Gastroesophageal sphincter (tissue), 4 donors: ENCODE measurements around the gene WDR27. TPM values are rescaled to one million over a fixed set of nuclear protein-coding genes. Genes with fewer than 3 reads are reported as not detected.

ENCODE experiments used
- ATAC-seq: fragments of 150-250 bp; one replicate; pipeline ENCODE4 v1.9.1; 2016; ENCODE audit warnings: mild to moderate bottlenecking, moderate library complexity
- H3K27ac ChIP-seq, 4 donors: fragments of 200-600 bp; sonication (generic) in 3 of 4; 1 replicate in 3 of 4; 2 replicates in 1 of 4; pipeline ENCODE4 v1.5.1; 2016 to 2019
- H3K27me3 ChIP-seq: fragments of 200-600 bp; sonication (generic); one replicate; pipeline ENCODE4 v1.5.1; 2019
- H3K36me3 ChIP-seq, 2 donors: fragments of 200-600 bp; sonication (generic); one replicate each; pipeline ENCODE4 v1.5.1; 2019; ENCODE audit warnings: control low read depth in 1 of 2
- H3K4me1 ChIP-seq, 3 donors: fragments of 200-600 bp; sonication (generic); 1 replicate in 2 of 3; 2 replicates in 1 of 3; pipeline ENCODE4 v1.5.1; 2016 to 2019; ENCODE audit warnings: control low read depth in 2 of 3
- H3K4me3 ChIP-seq, 2 donors: fragments of 200-600 bp; sonication (generic); one replicate each; pipeline ENCODE4 v1.5.1; 2019; ENCODE audit warnings: mild to moderate bottlenecking in 1 of 2, moderate library complexity in 1 of 2
- H3K9me3 ChIP-seq, 3 donors: fragments of 200-600 bp; sonication (generic); one replicate each; pipeline ENCODE4 v1.5.1; 2017 to 2019; ENCODE audit warnings: control low read depth in 2 of 3
- CTCF ChIP-seq, 4 experiments: fragments of 200-600 bp in 2 of 4; fragments of 450-650 bp in 2 of 4; sonication (generic) in 1 of 4; IDR thresholded peaks; one replicate each; pipeline ENCODE4 v1.5.1; 2017 to 2019; ENCODE audit warnings: antibody characterized with exemption in 4 of 4, mild to moderate bottlenecking in 2 of 4, moderate library complexity in 2 of 4
- EP300 ChIP-seq: sonication (generic); formaldehyde crosslinking; IDR thresholded peaks from one replicate; pipeline ENCODE4 v1.6.1; 2017; ENCODE audit warnings: antibody characterized with exemption, mild to moderate bottlenecking
- POLR2A ChIP-seq, 2 donors: fragments of 450-650 bp; IDR thresholded peaks; one replicate each; pipeline ENCODE4 v1.6.1; 2017; ENCODE audit warnings: antibody characterized with exemption in 2 of 2, mild to moderate bottlenecking in 2 of 2, moderate library complexity in 1 of 2
- POLR2AphosphoS5 ChIP-seq: sonication (generic); formaldehyde crosslinking; IDR thresholded peaks from one replicate; pipeline ENCODE4 v1.6.1; 2017; ENCODE audit warnings: antibody characterized with exemption
- WGBS, 2 donors: methylation state at CpG; one replicate each; pipeline ENCODE4 v1.1.5; 2018; ENCODE audit warnings: low coverage in 1 of 2; 5-methylcytosine and 5-hydroxymethylcytosine counted together
- total RNA-seq, 4 donors: library from RNA; depleted of rRNA; stranded (reverse); fragments of >200 nt; gene quantifications; one replicate each; pipeline ENCODE4 v1.1.0, GENCODE V29; 2016

WDR27 gene
- total RNA-seq, 4 donors from 2014 or later: 10.0 to 35.0 (median 20.7) TPM

GRCh38 chr6:169651498-169651897 lies 50.3 kb downstream of the WDR27 start:
- Histone ChIP-seq H3K9me3 (no peaks in the 10 kb centered on the region), H3K27ac (no peak overlapping the region), H3K36me3 (peaks cover 0 to 42% of the 10 kb centered on the region in 2 donors), H3K4me3 (no peak overlapping the region), H3K4me1 (peaks cover 0 to 16% (median 0%) of the 10 kb centered on the region in 3 donors), H3K27me3 (no peaks in the 10 kb centered on the region)
- TF ChIP-seq POLR2A (IDR thresholded peaks at IDR 0.05) (no peak), CTCF (IDR thresholded peaks at IDR 0.05) (no peak), POLR2AphosphoS5 (no peak), EP300 (no peak)
- 87 to 90% methylated on average over 2 to 3 of the region's 12 CpGs for WGBS, 2 donors
- ATAC-seq: no peak

- Histone ChIP-seq H3K9me3 (no peaks in the 10 kb centered on the region), H3K27me3 (no peaks in the 10 kb centered on the region), H3K36me3 (peaks cover 0 to 40% of the 10 kb centered on the region in 2 donors), H3K4me1 (peaks cover 0 to 16% (median 0%) of the 10 kb centered on the region in 3 donors), H3K4me3 (no peak overlapping the region), H3K27ac (no peak overlapping the region)
- no peak for ATAC-seq
- WGBS, 2 donors: 97% methylated on average over 4 of the region's 6 CpGs; no CpG with 5 or more reads in 1 of the 2 donors
- TF ChIP-seq POLR2A (IDR thresholded peaks at IDR 0.05) (no peak), CTCF (IDR thresholded peaks at IDR 0.05) (no peak), EP300 (no peak), POLR2AphosphoS5 (no peak)
Observed at GRCh38 chr6:169650959-169651292, 50.9 kb downstream of the WDR27 start.

GRCh38 chr6:169650241-169650958 lies 51.4 kb downstream of the WDR27 start:
- WGBS, 2 donors: 97 to 98% methylated on average over 3 of the region's 3 CpGs

GRCh38 chr6:169648617-169649016 lies 53.2 kb downstream of the WDR27 start:
- no peaks in the 10 kb centered on the region for H3K9me3 ChIP-seq
- no peak for TF ChIP-seq CTCF (IDR thresholded peaks at IDR 0.05)
- no peak for TF ChIP-seq EP300
- no peak for TF ChIP-seq POLR2AphosphoS5
- TF ChIP-seq POLR2A (IDR thresholded peaks at IDR 0.05): no peak
- 83 to 90% methylated on average over 3 to 4 of the region's 9 CpGs for WGBS, 2 donors
- H3K4me3 ChIP-seq: no peak overlapping the region
- no peak overlapping the region for H3K27ac ChIP-seq
- ATAC-seq: no peak
- H3K4me1 ChIP-seq: peaks cover 0 to 2% (median 0%) of the 10 kb centered on the region in 3 donors
- peaks cover 0 to 27% of the 10 kb centered on the region in 2 donors for H3K36me3 ChIP-seq
- no peaks in the 10 kb centered on the region for H3K27me3 ChIP-seq

More at GRCh38 chr6:169650241-169650958, 51.4 kb downstream of the WDR27 start:
- Histone ChIP-seq H3K4me1 (peaks cover 0 to 11% (median 0%) of the 10 kb centered on the region in 3 donors), H3K36me3 (peaks cover 0 to 39% of the 10 kb centered on the region in 2 donors), H3K27ac (no peak overlapping the region), H3K4me3 (no peak overlapping the region), H3K27me3 (no peaks in the 10 kb centered on the region), H3K9me3 (no peaks in the 10 kb centered on the region)
- TF ChIP-seq POLR2A (IDR thresholded peaks at IDR 0.05) (no peak), CTCF (IDR thresholded peaks at IDR 0.05) (no peak), EP300 (no peak), POLR2AphosphoS5 (no peak)
- no peak for ATAC-seq

GRCh38 chr6:169648092-169648491 lies 53.7 kb downstream of the WDR27 start:
- H3K4me3 ChIP-seq: no peak overlapping the region
- H3K36me3 ChIP-seq: peaks cover 0 to 27% of the 10 kb centered on the region in 2 donors
- no peaks in the 10 kb centered on the region for H3K4me1 ChIP-seq
- 96 to 99% methylated on average over 4 to 9 of the region's 10 CpGs for WGBS, 2 donors
- no peak for ATAC-seq
- H3K9me3 ChIP-seq: no peaks in the 10 kb centered on the region
- no peak for TF ChIP-seq POLR2AphosphoS5
- no peak for TF ChIP-seq EP300
- TF ChIP-seq CTCF (IDR thresholded peaks at IDR 0.05): no peak
- no peak for TF ChIP-seq POLR2A (IDR thresholded peaks at IDR 0.05)
- H3K27me3 ChIP-seq: no peaks in the 10 kb centered on the region
- no peak overlapping the region for H3K27ac ChIP-seq
